HAP-1 (cell line): ENCODE results near the gene KIR3DL2.
"Not testable (repeated sequence)": the region's sequence is repeated elsewhere in the genome, so short reads cannot be mapped to it uniquely, and the experiment has no call there.

ENCODE experiments used
- DNase-seq, 2 experiments: peaks; one replicate each; pipeline ENCODE4 v3.0.0-alpha.2; 2016 to 2020; ENCODE audit warnings: low spot score in 2 of 2
- H3K27me3 ChIP-seq: fragments of 250-450 bp; sonication (Bioruptor Pico); 2 replicates; pipeline ENCODE4 v1.5.1; 2020; ENCODE audit warnings: low read depth, mild to moderate bottlenecking, moderate library complexity
- H3K36me3 ChIP-seq: fragments of 250-450 bp; sonication (Bioruptor Pico); replicated peaks from 2 replicates; pipeline ENCODE4 v1.5.1; 2020; ENCODE audit warnings: mild to moderate bottlenecking
- H3K4me1 ChIP-seq: fragments of 250-450 bp; sonication (Bioruptor Pico); 2 replicates; pipeline ENCODE4 v1.5.1; 2020; ENCODE audit warnings: mild to moderate bottlenecking
- H3K4me3 ChIP-seq: fragments of 250-450 bp; sonication (Bioruptor Pico); 2 replicates; pipeline ENCODE4 v1.5.1; 2020; ENCODE audit warnings: mild to moderate bottlenecking, moderate library complexity
- H3K9me3 ChIP-seq: fragments of 250-450 bp; sonication (Bioruptor Pico); 2 replicates; pipeline ENCODE4 v1.5.1; 2020; ENCODE audit warnings: mild to moderate bottlenecking, moderate library complexity
- in situ Hi-C: fragments of 300-500 bp; cut with MboI; formaldehyde crosslinking; loops from 3 replicates; pipeline ENCODE4 v1.14.3; 2020; ENCODE audit warnings: low sequenced_read_pairs, inconsistent platforms, mixed read lengths

KIR3DL2 gene

GRCh38 chr19:54850061-54850640 lies at the start of gene KIR3DL2:
Gene KIR3DL2, plus strand, starts transcription at chr19:54850443. Its CDS starts 33 bp downstream, at chr19:54850476.
- in situ Hi-C loops, result not testable (repeated sequence)

GRCh38 chr19:54803410-54803809 lies 46.8 kb upstream of the KIR3DL2 start, which contains the start of gene KIR2DL4:
Gene KIR2DL4, plus strand, starts transcription at chr19:54803610. Its CDS starts 42 bp downstream, at chr19:54803652.
- no peak within 1 kb of the TSS for H3K4me3 ChIP-seq
- H3K27me3 ChIP-seq, result no peaks in the 10 kb centered on the region
- no peaks in the 10 kb centered on the region for H3K4me1 ChIP-seq
- H3K36me3 ChIP-seq, result no peaks in the 10 kb centered on the region
- DNase-seq, result no peak
- in situ Hi-C loops, result no loop called here
- H3K9me3 ChIP-seq, result no peaks in the 10 kb centered on the region

More at GRCh38 chr19:54850061-54850640, at the start of gene KIR3DL2:
- H3K4me3 ChIP-seq, H3K9me3 ChIP-seq, DNase-seq, H3K36me3 ChIP-seq, H3K4me1 ChIP-seq, H3K27me3 ChIP-seq: not testable (repeated sequence)

GRCh38 chr19:54804101-54804500 lies 46.1 kb upstream of the KIR3DL2 start:
- Histone ChIP-seq H3K4me3 (no peak overlapping the region), H3K36me3 (no peaks in the 10 kb centered on the region), H3K27me3 (no peaks in the 10 kb centered on the region), H3K9me3 (no peaks in the 10 kb centered on the region), H3K4me1 (no peaks in the 10 kb centered on the region)
- in situ Hi-C loops, result no loop called here
- DNase-seq, result no peak

- Histone ChIP-seq H3K36me3 (no peaks in the 10 kb centered on the region), H3K27me3 (no peaks in the 10 kb centered on the region), H3K9me3 (no peaks in the 10 kb centered on the region; the same call in 1 of the 2 replicates), H3K4me3 (no peak overlapping the region), H3K4me1 (no peaks in the 10 kb centered on the region)
- in situ Hi-C loops, result no loop called here
- no peak for DNase-seq
Measured at GRCh38 chr19:54804571-54804970, 45.7 kb upstream of the KIR3DL2 start.

- Histone ChIP-seq H3K27me3 (no peaks in the 10 kb centered on the region), H3K4me1 (no peaks in the 10 kb centered on the region), H3K4me3 (no peak overlapping the region), H3K36me3 (no peaks in the 10 kb centered on the region), H3K9me3 (no peaks in the 10 kb centered on the region; the same call in 1 of the 2 replicates)
- DNase-seq, result no peak
- in situ Hi-C loops, result no loop called here
Measured at GRCh38 chr19:54805665-54806515, 44.4 kb upstream of the KIR3DL2 start.

- no peak for DNase-seq
- Histone ChIP-seq H3K4me3 (no peak overlapping the region), H3K36me3 (no peaks in the 10 kb centered on the region), H3K9me3 (no peaks in the 10 kb centered on the region; the same call in 1 of the 2 replicates), H3K27me3 (no peaks in the 10 kb centered on the region), H3K4me1 (no peaks in the 10 kb centered on the region)
- in situ Hi-C loops, result no loop called here
Measured at GRCh38 chr19:54806516-54806838, 43.8 kb upstream of the KIR3DL2 start.

- H3K27me3 ChIP-seq, DNase-seq, in situ Hi-C loops, H3K4me3 ChIP-seq, H3K4me1 ChIP-seq, H3K9me3 ChIP-seq, H3K36me3 ChIP-seq: not testable (repeated sequence)
Measured at GRCh38 chr19:54814571-54814970, 35.7 kb upstream of the KIR3DL2 start.

- H3K4me1 ChIP-seq, DNase-seq, H3K36me3 ChIP-seq, H3K27me3 ChIP-seq, H3K4me3 ChIP-seq, H3K9me3 ChIP-seq, in situ Hi-C loops: not testable (repeated sequence)
Measured at GRCh38 chr19:54816251-54816650, 34.0 kb upstream of the KIR3DL2 start, which contains the start of gene KIR3DL1. Gene KIR3DL1, plus strand, starts transcription at chr19:54816468.

GRCh38 chr19:54817670-54818536 lies 32.3 kb upstream of the KIR3DL2 start:
- in situ Hi-C loops, result no loop called here
- Histone ChIP-seq H3K9me3 (no peaks in the 10 kb centered on the region), H3K27me3 (no peaks in the 10 kb centered on the region), H3K4me3 (no peak overlapping the region), H3K4me1 (no peaks in the 10 kb centered on the region), H3K36me3 (no peaks in the 10 kb centered on the region)
- no peak for DNase-seq

GRCh38 chr19:54824416-54824815 lies 25.8 kb upstream of the KIR3DL2 start:
- H3K4me3 ChIP-seq, DNase-seq, H3K36me3 ChIP-seq, in situ Hi-C loops, H3K27me3 ChIP-seq, H3K4me1 ChIP-seq, H3K9me3 ChIP-seq: not testable (repeated sequence)

GRCh38 chr19:54825326-54825725 lies 24.9 kb upstream of the KIR3DL2 start:
- H3K4me3 ChIP-seq, in situ Hi-C loops, H3K36me3 ChIP-seq, H3K27me3 ChIP-seq, H3K4me1 ChIP-seq, DNase-seq, H3K9me3 ChIP-seq: not testable (repeated sequence)

GRCh38 chr19:54828064-54828463 lies 22.2 kb upstream of the KIR3DL2 start:
- H3K36me3 ChIP-seq, H3K4me3 ChIP-seq, in situ Hi-C loops, H3K9me3 ChIP-seq, H3K4me1 ChIP-seq, H3K27me3 ChIP-seq, DNase-seq: not testable (repeated sequence)

- H3K4me1 ChIP-seq, H3K27me3 ChIP-seq, in situ Hi-C loops, H3K4me3 ChIP-seq, DNase-seq, H3K36me3 ChIP-seq, H3K9me3 ChIP-seq: not testable (repeated sequence)
Measured at GRCh38 chr19:54832496-54832895, 17.7 kb upstream of the KIR3DL2 start, which contains the start of gene KIR2DS4. Gene KIR2DS4, plus strand, starts transcription at chr19:54832676.

- in situ Hi-C loops, DNase-seq, H3K4me3 ChIP-seq, H3K9me3 ChIP-seq, H3K27me3 ChIP-seq, H3K36me3 ChIP-seq, H3K4me1 ChIP-seq: not testable (repeated sequence)
Measured at GRCh38 chr19:54835126-54835525, 15.1 kb upstream of the KIR3DL2 start.
